T-helper 2 cell treated with Interferon-gamma antibody and Interleukin-4, amounts not matched to agents 100 ng/mL and 5 ng/mL, for 36 hours (primary cell): ENCODE measurements around the gene CRHR2. TPM values are rescaled to one million over a fixed set of nuclear protein-coding genes. Genes with fewer than 3 reads are reported as not detected.
"Not testable (repeated sequence)": the region's sequence is repeated elsewhere in the genome, so short reads cannot be mapped to it uniquely, and the experiment has no call there.

Experiments used
- intact Hi-C: fragments of 100-400 bp; cut with micrococcal nuclease; formaldehyde crosslinking; loops from one replicate; pipeline ENCODE4 v1.15.1; 2023
- total RNA-seq: library from RNA; stranded (reverse); gene quantifications from 2 replicates; pipeline ENCODE4 v1.2.3, GENCODE V29; 2022

Gene CRHR2
- not detected in 2 replicates for total RNA-seq

GRCh38 chr7:30682212-30683083 lies at the start of gene CRHR2:
TSS of gene CRHR2 (minus strand) at chr7:30682456. CDS start at chr7:30682280, 176 bp downstream.
- intact Hi-C loops = loop anchor here (10.0 kb wide), 1 partner anchor 62 kb away; no protein-coding TSS in a partner anchor

GRCh38 chr7:30731581-30731980 lies 49.3 kb upstream of the CRHR2 start:
- intact Hi-C loops = no loop called here

- intact Hi-C loops = no loop called here
Observed at GRCh38 chr7:30730996-30731395, 48.7 kb upstream of the CRHR2 start.

- intact Hi-C loops = no loop called here
Observed at GRCh38 chr7:30730097-30730496, 47.8 kb upstream of the CRHR2 start.

GRCh38 chr7:30729642-30730041 lies 47.4 kb upstream of the CRHR2 start:
- intact Hi-C loops = loop anchor here (5.0 kb wide), 2 partner anchors 43 to 702 kb away; partner anchors contain the start of genes FKBP14, MINDY4 and PLEKHA8

GRCh38 chr7:30728591-30729100 lies 46.4 kb upstream of the CRHR2 start:
- intact Hi-C loops = loop anchor here (5.0 kb wide), 2 partner anchors 44 to 701 kb away; partner anchors contain the start of genes FKBP14, MINDY4 and PLEKHA8

GRCh38 chr7:30727061-30727945 lies 45.0 kb upstream of the CRHR2 start:
- intact Hi-C loops = loop anchor here (1.0 to 5.0 kb wide), 4 partner anchors 11 to 700 kb away; partner anchors contain the start of genes FKBP14, MINDY4, PLEKHA8 and ZNRF2

GRCh38 chr7:30726296-30727006 lies 44.2 kb upstream of the CRHR2 start:
- intact Hi-C loops = loop anchor here (1.0 to 5.0 kb wide), 4 partner anchors 12 to 699 kb away; partner anchors contain the start of genes FKBP14, MINDY4, PLEKHA8 and ZNRF2

- intact Hi-C loops = no loop called here
Observed at GRCh38 chr7:30723776-30724175, 41.5 kb upstream of the CRHR2 start.

GRCh38 chr7:30722671-30723070 lies 40.4 kb upstream of the CRHR2 start:
- intact Hi-C loops = no loop called here

- intact Hi-C loops = no loop called here
Observed at GRCh38 chr7:30722187-30722586, 39.9 kb upstream of the CRHR2 start.

- intact Hi-C loops = no loop called here
Observed at GRCh38 chr7:30721211-30721610, 39.0 kb upstream of the CRHR2 start.

- intact Hi-C loops = not testable (repeated sequence)
Observed at GRCh38 chr7:30719434-30719833, 37.2 kb upstream of the CRHR2 start.

- intact Hi-C loops = no loop called here
Observed at GRCh38 chr7:30717181-30717580, 34.9 kb upstream of the CRHR2 start.

GRCh38 chr7:30714129-30714528 lies 31.9 kb upstream of the CRHR2 start:
- intact Hi-C loops = no loop called here

GRCh38 chr7:30713392-30713791 lies 31.1 kb upstream of the CRHR2 start:
- intact Hi-C loops = no loop called here

- intact Hi-C loops = no loop called here
Observed at GRCh38 chr7:30710669-30711068, 28.4 kb upstream of the CRHR2 start.

GRCh38 chr7:30709549-30709948 lies 27.3 kb upstream of the CRHR2 start:
- intact Hi-C loops = no loop called here

- intact Hi-C loops = no loop called here
Observed at GRCh38 chr7:30708983-30709382, 26.7 kb upstream of the CRHR2 start.

- intact Hi-C loops = no loop called here
Observed at GRCh38 chr7:30708412-30708811, 26.2 kb upstream of the CRHR2 start.
